Sigmoid colon (tissue), 7 donors: Measurements from ENCODE around the gene OPRL1. TPM values are rescaled to one million over a fixed set of nuclear protein-coding genes. Genes with fewer than 3 reads are reported as not detected.
A peak's percentile ranks its signal among the peaks of the same experiment; 100 is the strongest.
"Not testable (repeated sequence)": the region's sequence is repeated elsewhere in the genome, so short reads cannot be mapped to it uniquely, and the experiment has no call there.

Source experiments
- DNase-seq: peaks from one replicate; pipeline ENCODE4 v3.0.0-alpha.2; 2019
- H3K27ac ChIP-seq, 4 donors: fragments of 200-600 bp; sonication (generic); one replicate each; pipeline ENCODE4 v1.5.1; 2016 to 2019; ENCODE audit warnings: mild to moderate bottlenecking in 1 of 4
- H3K27me3 ChIP-seq, 3 donors: fragments of 200-600 bp; sonication (generic); one replicate each; pipeline ENCODE4 v1.5.1; 2019; ENCODE audit warnings: mild to moderate bottlenecking in 1 of 3
- H3K36me3 ChIP-seq, 4 donors: fragments of 200-600 bp; sonication (generic); one replicate each; pipeline ENCODE4 v1.5.1; 2016 to 2019
- H3K4me1 ChIP-seq, 4 donors: fragments of 200-600 bp; sonication (generic); one replicate each; pipeline ENCODE4 v1.5.1; 2017 to 2019
- H3K4me3 ChIP-seq, 4 donors: fragments of 200-600 bp; sonication (generic); one replicate each; pipeline ENCODE4 v1.5.1; 2017 to 2019; ENCODE audit warnings: mild to moderate bottlenecking in 2 of 4, moderate library complexity in 1 of 4
- H3K9me3 ChIP-seq, 4 donors: fragments of 200-600 bp in 3 of 4; sonication (generic) in 3 of 4; one replicate each; pipeline versions ENCODE4 v1.5.1 to v1.6.1; 2013 to 2019
- EP300 ChIP-seq, 4 donors: sonication (generic); formaldehyde crosslinking; IDR thresholded peaks; one replicate each; pipeline ENCODE4 v1.6.1; 2017; ENCODE audit warnings: antibody characterized with exemption in 4 of 4
- POLR2A ChIP-seq, 2 donors: fragments of 450-650 bp; IDR thresholded peaks; one replicate each; pipeline ENCODE4 v1.6.1; 2016; ENCODE audit warnings: antibody characterized with exemption in 2 of 2, mild to moderate bottlenecking in 2 of 2, moderate library complexity in 2 of 2
- POLR2AphosphoS5 ChIP-seq, 4 donors: sonication (generic); formaldehyde crosslinking; IDR thresholded peaks; one replicate each; pipeline ENCODE4 v1.6.1; 2017; ENCODE audit warnings: antibody characterized with exemption in 4 of 4
- WGBS, 2 donors: extraction: QIAGEN DNeasy Blood & Tissue Kit; methylation state at CpG; one replicate each; pipeline ENCODE4 v1.1.7; 2013; 5-methylcytosine and 5-hydroxymethylcytosine counted together
- intact Hi-C: fragments of 100-400 bp; cut with DNase I; formaldehyde crosslinking; loops from one replicate; pipeline ENCODE4 v1.15.1; 2023
- polyA plus RNA-seq, 3 donors: library from polyadenylated mRNA; stranded (reverse); fragments of 200-250 nt; gene quantifications; one replicate each; pipeline ENCODE4 v1.2.3, GENCODE V29; 2013
- total RNA-seq, 4 donors: library from RNA; depleted of rRNA; stranded (reverse); fragments of >200 nt; gene quantifications; one replicate each; pipeline ENCODE4 v1.1.0, GENCODE V29; 2016
- TF ChIP-seq, protein P1 (sequence below), 4 experiments: fragments of 450-650 bp in 3 of 4; fragments of 200-600 bp in 1 of 4; IDR thresholded peaks; one replicate each; pipeline ENCODE4 v1.5.1; 2016 to 2019; ENCODE audit warnings: antibody characterized with exemption in 4 of 4, mild to moderate bottlenecking in 3 of 4, moderate library complexity in 2 of 4
- donor health status: healthy with polysubstance abuse.
- donor health status: Bipolar disorder and iron deficiency.
- donor health status: healthy.

The OPRL1 gene
- total and polyA plus RNA-seq, 7 donors, result under 0.01 to 2.2 (median 0.89) TPM; not detected in 1

DNA sequence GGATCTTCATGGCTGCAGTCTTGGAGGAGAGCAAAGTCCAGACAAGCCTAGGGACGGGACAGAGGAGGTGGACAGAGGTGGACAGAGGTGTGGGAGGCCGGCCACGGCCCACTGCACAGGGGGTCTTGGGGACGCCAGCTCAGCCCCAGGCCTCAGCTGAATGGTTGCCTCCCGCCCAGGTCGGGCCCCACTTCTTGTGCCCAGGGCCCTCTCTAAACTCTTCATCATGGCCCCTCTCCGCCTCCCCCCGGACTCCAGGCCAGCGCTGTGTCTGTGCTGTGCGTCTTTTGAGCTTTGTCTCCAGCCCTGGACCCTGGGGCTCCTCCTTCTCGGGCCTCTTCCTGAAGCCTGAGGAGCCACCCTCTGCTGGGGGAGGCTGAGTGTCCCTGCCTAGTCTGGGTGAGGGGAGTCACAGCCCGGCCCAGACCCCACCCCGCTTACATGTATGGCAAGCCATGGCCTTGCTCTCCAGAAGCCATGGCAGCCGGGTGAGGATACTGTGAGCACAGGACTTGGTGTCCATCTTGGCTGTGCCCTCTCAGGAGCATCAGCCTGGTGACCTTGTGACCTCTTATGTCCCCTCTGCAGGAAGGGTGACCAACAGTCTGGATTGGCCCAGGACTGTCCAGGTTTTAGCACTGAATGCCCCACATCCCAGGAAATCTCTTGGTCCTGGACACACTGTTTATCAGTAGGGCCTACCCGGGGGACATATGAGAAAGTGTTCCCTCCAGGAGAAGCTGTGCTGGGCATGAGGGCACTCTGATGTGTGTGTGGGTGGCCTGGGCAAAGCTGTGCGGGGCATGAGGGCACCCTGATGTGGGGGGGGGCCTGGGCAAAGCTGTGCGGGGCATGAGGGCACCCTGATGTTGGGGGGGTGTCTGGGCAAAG, 36.9 kb downstream of the OPRL1 start:
- intact Hi-C loops, result no loop called here
- no peak overlapping the region for H3K27ac ChIP-seq
- 72 to 82% methylated on average over 17 of the region's 17 CpGs for WGBS, 2 donors
- TF ChIP-seq, protein P1, sequence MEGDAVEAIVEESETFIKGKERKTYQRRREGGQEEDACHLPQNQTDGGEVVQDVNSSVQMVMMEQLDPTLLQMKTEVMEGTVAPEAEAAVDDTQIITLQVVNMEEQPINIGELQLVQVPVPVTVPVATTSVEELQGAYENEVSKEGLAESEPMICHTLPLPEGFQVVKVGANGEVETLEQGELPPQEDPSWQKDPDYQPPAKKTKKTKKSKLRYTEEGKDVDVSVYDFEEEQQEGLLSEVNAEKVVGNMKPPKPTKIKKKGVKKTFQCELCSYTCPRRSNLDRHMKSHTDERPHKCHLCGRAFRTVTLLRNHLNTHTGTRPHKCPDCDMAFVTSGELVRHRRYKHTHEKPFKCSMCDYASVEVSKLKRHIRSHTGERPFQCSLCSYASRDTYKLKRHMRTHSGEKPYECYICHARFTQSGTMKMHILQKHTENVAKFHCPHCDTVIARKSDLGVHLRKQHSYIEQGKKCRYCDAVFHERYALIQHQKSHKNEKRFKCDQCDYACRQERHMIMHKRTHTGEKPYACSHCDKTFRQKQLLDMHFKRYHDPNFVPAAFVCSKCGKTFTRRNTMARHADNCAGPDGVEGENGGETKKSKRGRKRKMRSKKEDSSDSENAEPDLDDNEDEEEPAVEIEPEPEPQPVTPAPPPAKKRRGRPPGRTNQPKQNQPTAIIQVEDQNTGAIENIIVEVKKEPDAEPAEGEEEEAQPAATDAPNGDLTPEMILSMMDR (IDR thresholded peaks at IDR 0.05), result no peak
- no peak for TF ChIP-seq POLR2A (IDR thresholded peaks at IDR 0.05)
- no peak for TF ChIP-seq POLR2AphosphoS5 (IDR thresholded peaks at IDR 0.05)
- TF ChIP-seq EP300 (IDR thresholded peaks at IDR 0.05), result no peak
- peak; percentile 37 for DNase-seq
- peaks cover 0 to 8% (median 5%) of the 10 kb centered on the region in 4 donors for H3K4me1 ChIP-seq
- no peaks in the 10 kb centered on the region for H3K36me3 ChIP-seq
- H3K27me3 ChIP-seq, result peaks cover 0 to 13% (median 9%) of the 10 kb centered on the region in 3 donors
- H3K4me3 ChIP-seq, result no peak overlapping the region
- no peaks in the 10 kb centered on the region for H3K9me3 ChIP-seq

DNA sequence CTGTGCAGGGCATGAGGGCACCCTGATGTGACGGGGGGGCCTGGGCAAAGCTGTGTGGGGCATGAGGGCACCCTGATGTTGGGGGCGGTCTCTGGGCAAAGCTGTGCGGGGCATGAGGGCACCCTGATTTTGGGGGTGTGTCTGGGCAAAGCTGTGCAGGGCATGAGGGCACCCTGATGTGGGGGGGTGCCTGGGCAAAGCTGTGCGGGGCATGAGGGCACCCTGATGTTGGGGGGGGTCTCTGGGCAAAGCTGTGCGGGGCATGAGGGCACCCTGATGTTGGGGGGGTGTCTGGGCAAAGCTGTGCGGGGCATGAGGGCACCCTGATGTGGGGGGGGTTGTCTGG, 37.5 kb downstream of the OPRL1 start:
- H3K36me3 ChIP-seq, H3K9me3 ChIP-seq, H3K4me1 ChIP-seq, intact Hi-C loops, DNase-seq, H3K4me3 ChIP-seq, H3K27ac ChIP-seq: not testable (repeated sequence)
- WGBS, 2 donors, result 54 to 72% methylated on average over 5 to 6 of the region's 6 CpGs
- H3K27me3 ChIP-seq, result peaks cover 0 to 16% (median 11%) of the 10 kb centered on the region in 3 donors

DNA sequence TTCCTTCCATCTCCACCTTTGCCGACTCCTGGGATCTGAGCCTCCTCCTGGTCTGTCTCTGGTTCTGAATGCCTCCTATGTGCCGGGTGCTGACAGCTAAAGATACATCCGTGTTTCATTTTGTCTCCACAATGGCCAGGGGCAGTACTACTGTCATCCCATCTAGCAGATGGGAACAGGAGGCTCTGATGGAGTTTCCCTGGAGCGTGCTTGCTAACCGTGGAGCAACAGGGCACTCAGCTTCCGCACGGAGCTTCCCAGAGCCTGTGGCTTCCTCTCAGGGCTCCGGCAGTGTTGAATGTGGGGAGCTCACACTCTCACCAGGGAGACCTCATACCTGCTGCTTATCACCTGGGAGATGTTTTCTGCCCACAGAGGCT, 39.4 kb downstream of the OPRL1 start:
- 66 to 88% methylated on average over 8 of the region's 8 CpGs for WGBS, 2 donors
- Histone ChIP-seq H3K4me1 (peaks cover 0 to 8% (median 5%) of the 10 kb centered on the region in 4 donors), H3K27ac (no peak overlapping the region), H3K36me3 (no peaks in the 10 kb centered on the region), H3K4me3 (no peak overlapping the region), H3K9me3 (no peaks in the 10 kb centered on the region), H3K27me3 (peaks cover 0 to 20% (median 11%) of the 10 kb centered on the region in 3 donors)
- intact Hi-C loops, result no loop called here
- DNase-seq, result no peak
- TF ChIP-seq EP300 (IDR thresholded peaks at IDR 0.05), result no peak
- TF ChIP-seq, protein P1 (IDR thresholded peaks at IDR 0.05), result no peak
- TF ChIP-seq POLR2A (IDR thresholded peaks at IDR 0.05), result no peak
- no peak for TF ChIP-seq POLR2AphosphoS5 (IDR thresholded peaks at IDR 0.05)

DNA sequence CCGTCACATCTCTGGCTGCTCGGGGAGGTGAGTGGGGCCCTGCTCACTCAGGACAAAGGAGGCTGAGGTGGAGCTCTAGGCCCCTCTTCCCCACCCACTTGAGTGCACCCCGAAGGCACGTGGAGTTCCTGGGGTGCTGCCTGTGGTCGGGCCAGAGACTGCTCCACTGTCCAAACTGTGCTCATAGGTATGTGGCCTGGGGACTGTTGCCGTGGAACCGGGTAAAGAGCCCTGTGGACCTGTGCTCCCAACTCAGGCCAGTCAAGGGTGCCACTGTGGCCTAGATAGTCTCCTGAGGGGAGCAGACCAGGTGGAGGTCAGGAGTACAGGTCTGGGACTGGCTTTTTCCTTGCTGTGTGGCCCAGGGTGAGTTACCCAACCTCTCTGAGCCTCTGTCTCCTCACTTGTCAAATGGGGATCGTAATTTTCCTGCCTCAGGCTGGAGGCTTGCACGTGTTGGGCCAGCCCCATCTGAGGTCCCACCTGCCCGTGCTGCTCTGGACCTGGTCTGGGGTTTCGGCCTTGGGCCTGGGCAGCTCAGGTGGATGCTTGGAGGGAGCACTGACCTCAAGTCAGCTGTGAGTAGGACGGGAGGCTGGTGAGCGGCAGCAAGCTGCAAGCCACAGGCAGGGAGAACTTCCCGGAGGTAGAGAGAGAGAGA, 39.9 kb downstream of the OPRL1 start:
- no peaks in the 10 kb centered on the region for H3K9me3 ChIP-seq
- peaks cover 0 to 8% (median 5%) of the 10 kb centered on the region in 4 donors for H3K4me1 ChIP-seq
- intact Hi-C loops, result loop anchor here (1.0 to 2.0 kb wide), 2 partner anchors 37 to 81 kb away; no protein-coding TSS in a partner anchor
- H3K27ac ChIP-seq, result no peak overlapping the region
- TF ChIP-seq POLR2A (IDR thresholded peaks at IDR 0.05) (no peak), POLR2AphosphoS5 (IDR thresholded peaks at IDR 0.05) (no peak), EP300 (IDR thresholded peaks at IDR 0.05) (no peak)
- TF ChIP-seq, protein P1 (IDR thresholded peaks at IDR 0.05), result no peak
- H3K4me3 ChIP-seq, result no peak overlapping the region
- 60 to 66% methylated on average over 14 of the region's 14 CpGs for WGBS, 2 donors
- peaks cover 0 to 25% (median 11%) of the 10 kb centered on the region in 3 donors for H3K27me3 ChIP-seq
- no peaks in the 10 kb centered on the region for H3K36me3 ChIP-seq
- peak; percentile 57 for DNase-seq

DNA sequence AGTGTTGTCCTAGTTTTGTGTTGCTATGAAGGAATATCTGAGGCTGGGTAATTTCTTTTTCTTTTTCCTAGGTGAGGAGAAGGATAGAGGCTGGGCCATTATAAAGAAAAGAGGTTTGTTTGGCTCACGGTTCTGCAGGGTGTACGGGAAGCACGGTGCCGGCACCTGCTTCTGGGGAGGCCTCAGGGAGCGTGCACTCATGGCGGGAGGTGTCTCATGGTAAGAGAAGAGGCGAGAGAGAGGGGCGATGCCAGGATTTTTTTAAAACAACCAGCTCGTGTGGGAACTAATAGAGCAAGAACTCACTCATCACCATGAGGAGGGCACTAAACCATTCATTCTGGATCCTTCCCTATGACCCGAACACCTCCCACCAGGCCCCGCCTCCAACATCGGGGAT, 41.7 kb downstream of the OPRL1 start:
- TF ChIP-seq EP300 (IDR thresholded peaks at IDR 0.05) (no peak), POLR2A (IDR thresholded peaks at IDR 0.05) (no peak), POLR2AphosphoS5 (IDR thresholded peaks at IDR 0.05) (no peak)
- TF ChIP-seq, protein P1 (IDR thresholded peaks at IDR 0.05), result no peak
- intact Hi-C loops, result loop anchor here (2.0 kb wide), 1 partner anchor 83 kb away; no protein-coding TSS in a partner anchor
- DNase-seq, result peak; percentile 36

DNA sequence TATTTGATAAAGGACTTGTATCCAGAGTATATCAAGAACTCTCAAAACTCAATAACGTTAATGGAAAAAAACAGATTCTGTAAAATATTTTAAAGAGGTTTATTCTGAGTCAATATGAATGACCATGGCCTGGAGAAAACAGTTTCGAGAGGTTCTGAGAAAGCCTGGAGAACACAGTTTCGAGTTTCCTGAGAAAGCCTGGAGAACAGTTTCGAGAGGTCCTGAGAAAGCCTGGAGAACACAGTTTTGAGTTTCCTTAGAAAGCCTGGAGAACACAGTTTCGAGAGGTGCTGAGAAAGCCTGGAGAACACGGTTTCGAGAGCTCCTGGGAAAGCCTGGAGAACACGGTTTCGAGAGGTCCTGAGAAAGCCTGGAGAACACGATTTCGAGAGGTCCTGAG, 43.0 kb downstream of the OPRL1 start:
- H3K27ac ChIP-seq, DNase-seq, H3K4me3 ChIP-seq, H3K36me3 ChIP-seq, intact Hi-C loops, H3K9me3 ChIP-seq, H3K4me1 ChIP-seq: not testable (repeated sequence)
- WGBS, 2 donors, result 84 to 89% methylated on average over 11 of the region's 11 CpGs
- peaks cover 0 to 32% (median 11%) of the 10 kb centered on the region in 3 donors for H3K27me3 ChIP-seq

More for the DNA sequence above, 41.7 kb downstream of the OPRL1 start:
- 73 to 88% methylated on average over 12 of the region's 12 CpGs for WGBS, 2 donors
- H3K4me1 ChIP-seq, result peaks cover 0 to 8% (median 5%) of the 10 kb centered on the region in 4 donors
- no peak overlapping the region for H3K4me3 ChIP-seq
- H3K36me3 ChIP-seq, result no peaks in the 10 kb centered on the region
- no peak overlapping the region for H3K27ac ChIP-seq
- no peaks in the 10 kb centered on the region for H3K9me3 ChIP-seq
- peaks cover 0 to 31% (median 11%) of the 10 kb centered on the region in 3 donors for H3K27me3 ChIP-seq

DNA sequence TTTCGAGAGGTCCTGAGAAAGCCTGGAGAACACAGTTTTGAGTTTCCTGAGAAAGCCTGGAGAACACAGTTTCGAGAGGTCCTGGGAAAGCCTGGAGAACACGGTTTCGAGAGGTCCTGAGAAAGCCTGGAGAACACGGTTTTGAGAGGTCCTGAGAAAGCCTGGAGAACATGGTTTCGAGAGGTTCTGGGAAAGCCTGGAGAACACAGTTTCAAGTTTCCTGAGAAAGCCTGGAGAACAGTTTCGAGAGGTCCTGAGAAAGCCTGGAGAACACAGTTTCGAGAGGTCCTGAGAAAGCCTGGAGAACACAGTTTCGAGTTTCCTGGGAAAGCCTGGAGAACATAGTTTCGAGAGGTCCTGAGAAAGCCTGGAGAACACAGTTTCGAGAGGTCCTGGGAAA, 43.6 kb downstream of the OPRL1 start:
- H3K36me3 ChIP-seq, H3K27ac ChIP-seq, H3K4me1 ChIP-seq, intact Hi-C loops, H3K9me3 ChIP-seq, DNase-seq, H3K4me3 ChIP-seq: not testable (repeated sequence)
- WGBS, 2 donors, result 87 to 91% methylated on average over 11 of the region's 11 CpGs
- peaks cover 0 to 36% (median 11%) of the 10 kb centered on the region in 3 donors for H3K27me3 ChIP-seq
